SK-N-SH treated with all-trans-retinoic acid at 6 μM for 48 hours (cell line): ENCODE results near the gene PRKAA1.

Experiments
- ATAC-seq: fragments of 200-7000 bp; cut with Tn5 transposase; 3 replicates; pipeline ENCODE4 v1.9.1; 2020; ENCODE audit warnings: mild to moderate bottlenecking, moderate library complexity
- ARNTL ChIP-seq: fragments of 450-650 bp; formaldehyde crosslinking; IDR thresholded peaks from 2 replicates; pipeline ENCODE4 v1.5.0; 2020; ENCODE audit warnings: low read depth, mild to moderate bottlenecking, moderate library complexity, borderline replicate concordance
- BACH2 ChIP-seq: fragments of 250-450 bp; sonication (Bioruptor Pico); IDR thresholded peaks from 2 replicates; pipeline ENCODE4 v1.9.0; 2021; ENCODE audit warnings: mild to moderate bottlenecking, borderline replicate concordance
- CSDC2 ChIP-seq: fragments of 250-450 bp; sonication (Bioruptor Pico); IDR thresholded peaks from 2 replicates; pipeline ENCODE4 v1.5.0; 2020; ENCODE audit warnings: mild to moderate bottlenecking, moderate library complexity
- ESRRG ChIP-seq: fragments of 250-450 bp; sonication (Bioruptor Pico); IDR thresholded peaks from 2 replicates; pipeline ENCODE4 v1.6.1; 2021; ENCODE audit warnings: mild to moderate bottlenecking
- ISL1 ChIP-seq: fragments of 250-450 bp; sonication (Bioruptor Pico); IDR thresholded peaks from 2 replicates; pipeline ENCODE4 v2.1.2; 2022; ENCODE audit warnings: mild to moderate bottlenecking, moderate library complexity
- OSR1 ChIP-seq: fragments of 250-450 bp; sonication (Bioruptor Pico); IDR thresholded peaks from 2 replicates; pipeline ENCODE4 v1.8.0; 2022; ENCODE audit warnings: moderate library complexity, mild to moderate bottlenecking, inconsistent platforms
- PPARA ChIP-seq: fragments of 250-450 bp; sonication (Bioruptor Pico); IDR thresholded peaks from 2 replicates; pipeline ENCODE4 v1.5.0; 2020; ENCODE audit warnings: mild to moderate bottlenecking, borderline replicate concordance
- SNAI2 ChIP-seq: fragments of 250-450 bp; sonication (Bioruptor Pico); IDR thresholded peaks from 2 replicates; pipeline ENCODE4 v1.5.0; 2020; ENCODE audit warnings: mild to moderate bottlenecking, moderate library complexity
- TCF4 ChIP-seq: fragments of 250-450 bp; sonication (Bioruptor Pico); IDR thresholded peaks from 2 replicates; pipeline ENCODE4 v1.8.0; 2021; ENCODE audit warnings: mild to moderate bottlenecking, moderate library complexity, borderline replicate concordance
- TOX ChIP-seq: fragments of 250-450 bp; sonication (Bioruptor Pico); IDR thresholded peaks from 2 replicates; pipeline ENCODE4 v1.8.0; 2021; ENCODE audit warnings: mild to moderate bottlenecking, moderate library complexity, borderline replicate concordance
- ZFP3 ChIP-seq: fragments of 250-450 bp; sonication (Bioruptor Pico); IDR thresholded peaks from 2 replicates; pipeline ENCODE4 v1.5.0; 2020; ENCODE audit warnings: mild to moderate bottlenecking, moderate library complexity
- ZFP30 ChIP-seq: fragments of 450-650 bp; formaldehyde crosslinking; IDR thresholded peaks from 2 replicates; pipeline ENCODE4 v1.5.0; 2022; ENCODE audit warnings: mild to moderate bottlenecking, moderate library complexity
- ZNF565 ChIP-seq: fragments of 450-650 bp; formaldehyde crosslinking; conservative IDR thresholded peaks from 2 replicates; pipeline ENCODE4 v1.5.0; 2020; ENCODE audit warnings: low read depth, mild to moderate bottlenecking, moderate library complexity
- ZNF70 ChIP-seq: fragments of 450-650 bp; formaldehyde crosslinking; IDR thresholded peaks from 2 replicates; pipeline ENCODE4 v1.5.0; 2020; ENCODE audit warnings: mild to moderate bottlenecking, moderate library complexity
- ZNF8 ChIP-seq: fragments of 450-650 bp; formaldehyde crosslinking; IDR thresholded peaks from 2 replicates; pipeline ENCODE4 v1.5.0; 2020; ENCODE audit warnings: mild to moderate bottlenecking, moderate library complexity
- TF ChIP-seq, protein P1 (sequence below): fragments of 250-450 bp; sonication (Bioruptor Pico); IDR thresholded peaks from 2 replicates; pipeline ENCODE4 v1.8.0; 2020; ENCODE audit warnings: mild to moderate bottlenecking, moderate library complexity, borderline replicate concordance
- TF ChIP-seq, protein P2 (sequence below): fragments of 250-450 bp; sonication (Bioruptor Pico); IDR thresholded peaks from 2 replicates; pipeline ENCODE4 v1.8.0; 2021; ENCODE audit warnings: low read depth, mild to moderate bottlenecking, moderate library complexity, borderline replicate concordance
- TF ChIP-seq, protein P3 (sequence below): fragments of 250-450 bp; sonication (Bioruptor Pico); IDR thresholded peaks from 2 replicates; pipeline ENCODE4 v1.5.1; 2021; ENCODE audit warnings: mild to moderate bottlenecking, moderate library complexity
- TF ChIP-seq, protein P4 (sequence below): fragments of 250-450 bp; sonication (Bioruptor Pico); IDR thresholded peaks from 2 replicates; pipeline ENCODE4 v1.5.0; 2020; ENCODE audit warnings: mild to moderate bottlenecking, moderate library complexity
- TF ChIP-seq, protein P5 (sequence below): fragments of 250-450 bp; sonication (Bioruptor Pico); IDR thresholded peaks from 2 replicates; pipeline ENCODE4 v1.5.1; 2020; ENCODE audit warnings: low read depth, mild to moderate bottlenecking, moderate library complexity

Gene PRKAA1

DNA sequence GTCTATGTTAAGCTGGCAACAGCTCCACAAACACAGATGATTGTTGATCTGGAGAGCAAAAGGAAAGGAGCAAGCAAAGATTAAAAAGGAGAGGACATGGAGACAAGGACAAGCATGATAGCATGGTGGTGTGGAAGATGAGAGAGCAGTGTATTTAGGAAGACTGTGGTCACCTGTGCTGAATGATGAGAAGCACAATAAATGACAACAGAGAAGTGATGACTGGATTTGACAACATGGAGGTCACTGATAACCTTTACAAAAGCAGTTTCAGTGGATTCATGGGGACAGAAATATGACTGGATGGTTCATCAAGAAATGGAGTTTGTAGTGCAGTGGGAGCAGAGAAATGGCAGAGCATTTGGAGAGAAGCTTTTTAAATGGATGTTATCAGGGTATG, 62.6 kb downstream of the PRKAA1 start:
- TF ChIP-seq, protein P1, sequence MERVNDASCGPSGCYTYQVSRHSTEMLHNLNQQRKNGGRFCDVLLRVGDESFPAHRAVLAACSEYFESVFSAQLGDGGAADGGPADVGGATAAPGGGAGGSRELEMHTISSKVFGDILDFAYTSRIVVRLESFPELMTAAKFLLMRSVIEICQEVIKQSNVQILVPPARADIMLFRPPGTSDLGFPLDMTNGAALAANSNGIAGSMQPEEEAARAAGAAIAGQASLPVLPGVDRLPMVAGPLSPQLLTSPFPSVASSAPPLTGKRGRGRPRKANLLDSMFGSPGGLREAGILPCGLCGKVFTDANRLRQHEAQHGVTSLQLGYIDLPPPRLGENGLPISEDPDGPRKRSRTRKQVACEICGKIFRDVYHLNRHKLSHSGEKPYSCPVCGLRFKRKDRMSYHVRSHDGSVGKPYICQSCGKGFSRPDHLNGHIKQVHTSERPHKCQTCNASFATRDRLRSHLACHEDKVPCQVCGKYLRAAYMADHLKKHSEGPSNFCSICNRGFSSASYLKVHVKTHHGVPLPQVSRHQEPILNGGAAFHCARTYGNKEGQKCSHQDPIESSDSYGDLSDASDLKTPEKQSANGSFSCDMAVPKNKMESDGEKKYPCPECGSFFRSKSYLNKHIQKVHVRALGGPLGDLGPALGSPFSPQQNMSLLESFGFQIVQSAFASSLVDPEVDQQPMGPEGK (CRISPR knock-in tag): no peak
- TF ChIP-seq, protein P2, sequence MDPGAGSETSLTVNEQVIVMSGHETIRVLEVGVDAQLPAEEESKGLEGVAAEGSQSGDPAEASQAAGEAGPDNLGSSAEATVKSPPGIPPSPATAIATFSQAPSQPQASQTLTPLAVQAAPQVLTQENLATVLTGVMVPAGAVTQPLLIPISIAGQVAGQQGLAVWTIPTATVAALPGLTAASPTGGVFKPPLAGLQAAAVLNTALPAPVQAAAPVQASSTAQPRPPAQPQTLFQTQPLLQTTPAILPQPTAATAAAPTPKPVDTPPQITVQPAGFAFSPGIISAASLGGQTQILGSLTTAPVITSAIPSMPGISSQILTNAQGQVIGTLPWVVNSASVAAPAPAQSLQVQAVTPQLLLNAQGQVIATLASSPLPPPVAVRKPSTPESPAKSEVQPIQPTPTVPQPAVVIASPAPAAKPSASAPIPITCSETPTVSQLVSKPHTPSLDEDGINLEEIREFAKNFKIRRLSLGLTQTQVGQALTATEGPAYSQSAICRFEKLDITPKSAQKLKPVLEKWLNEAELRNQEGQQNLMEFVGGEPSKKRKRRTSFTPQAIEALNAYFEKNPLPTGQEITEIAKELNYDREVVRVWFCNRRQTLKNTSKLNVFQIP: no peak
- TF ChIP-seq CSDC2 (CRISPR knock-in tag) (no peak), ZNF565 (no peak), TOX (CRISPR knock-in tag) (no peak), ESRRG (no peak), ISL1 (CRISPR knock-in tag) (no peak)

DNA sequence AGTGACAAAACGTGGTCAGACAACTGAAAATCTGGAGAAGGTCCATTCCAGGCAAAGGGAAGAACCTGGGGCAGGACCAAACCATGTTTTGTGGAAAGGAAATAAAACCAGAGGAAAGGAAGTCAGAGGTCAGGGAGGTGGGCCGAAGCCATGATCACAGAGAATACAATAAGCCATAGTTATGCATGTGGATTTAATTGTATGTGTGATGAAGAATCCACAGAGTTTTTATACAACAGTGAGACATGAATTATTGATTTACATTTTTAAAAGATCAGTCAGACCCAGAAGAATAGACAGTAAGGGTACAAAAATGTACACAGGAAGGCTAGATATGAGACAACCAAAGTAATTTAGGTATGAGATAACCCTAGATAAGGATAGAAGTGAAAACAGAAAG, 63.2 kb downstream of the PRKAA1 start:
- peak; percentile 41; the same call in 2 of the 3 replicates for ATAC-seq
- TF ChIP-seq TCF4 (CRISPR knock-in tag): no peak
- no peak for TF ChIP-seq ZFP30
- TF ChIP-seq CSDC2 (CRISPR knock-in tag): no peak
- no peak for TF ChIP-seq ZFP3
- TF ChIP-seq, protein P2: no peak
- TF ChIP-seq, protein P3, sequence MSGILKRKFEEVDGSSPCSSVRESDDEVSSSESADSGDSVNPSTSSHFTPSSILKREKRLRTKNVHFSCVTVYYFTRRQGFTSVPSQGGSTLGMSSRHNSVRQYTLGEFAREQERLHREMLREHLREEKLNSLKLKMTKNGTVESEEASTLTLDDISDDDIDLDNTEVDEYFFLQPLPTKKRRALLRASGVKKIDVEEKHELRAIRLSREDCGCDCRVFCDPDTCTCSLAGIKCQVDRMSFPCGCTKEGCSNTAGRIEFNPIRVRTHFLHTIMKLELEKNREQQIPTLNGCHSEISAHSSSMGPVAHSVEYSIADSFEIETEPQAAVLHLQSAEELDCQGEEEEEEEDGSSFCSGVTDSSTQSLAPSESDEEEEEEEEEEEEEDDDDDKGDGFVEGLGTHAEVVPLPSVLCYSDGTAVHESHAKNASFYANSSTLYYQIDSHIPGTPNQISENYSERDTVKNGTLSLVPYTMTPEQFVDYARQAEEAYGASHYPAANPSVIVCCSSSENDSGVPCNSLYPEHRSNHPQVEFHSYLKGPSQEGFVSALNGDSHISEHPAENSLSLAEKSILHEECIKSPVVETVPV (CRISPR knock-in tag): no peak
- TF ChIP-seq ZNF70: no peak
- TF ChIP-seq ZNF565: no peak
- TF ChIP-seq, protein P4, sequence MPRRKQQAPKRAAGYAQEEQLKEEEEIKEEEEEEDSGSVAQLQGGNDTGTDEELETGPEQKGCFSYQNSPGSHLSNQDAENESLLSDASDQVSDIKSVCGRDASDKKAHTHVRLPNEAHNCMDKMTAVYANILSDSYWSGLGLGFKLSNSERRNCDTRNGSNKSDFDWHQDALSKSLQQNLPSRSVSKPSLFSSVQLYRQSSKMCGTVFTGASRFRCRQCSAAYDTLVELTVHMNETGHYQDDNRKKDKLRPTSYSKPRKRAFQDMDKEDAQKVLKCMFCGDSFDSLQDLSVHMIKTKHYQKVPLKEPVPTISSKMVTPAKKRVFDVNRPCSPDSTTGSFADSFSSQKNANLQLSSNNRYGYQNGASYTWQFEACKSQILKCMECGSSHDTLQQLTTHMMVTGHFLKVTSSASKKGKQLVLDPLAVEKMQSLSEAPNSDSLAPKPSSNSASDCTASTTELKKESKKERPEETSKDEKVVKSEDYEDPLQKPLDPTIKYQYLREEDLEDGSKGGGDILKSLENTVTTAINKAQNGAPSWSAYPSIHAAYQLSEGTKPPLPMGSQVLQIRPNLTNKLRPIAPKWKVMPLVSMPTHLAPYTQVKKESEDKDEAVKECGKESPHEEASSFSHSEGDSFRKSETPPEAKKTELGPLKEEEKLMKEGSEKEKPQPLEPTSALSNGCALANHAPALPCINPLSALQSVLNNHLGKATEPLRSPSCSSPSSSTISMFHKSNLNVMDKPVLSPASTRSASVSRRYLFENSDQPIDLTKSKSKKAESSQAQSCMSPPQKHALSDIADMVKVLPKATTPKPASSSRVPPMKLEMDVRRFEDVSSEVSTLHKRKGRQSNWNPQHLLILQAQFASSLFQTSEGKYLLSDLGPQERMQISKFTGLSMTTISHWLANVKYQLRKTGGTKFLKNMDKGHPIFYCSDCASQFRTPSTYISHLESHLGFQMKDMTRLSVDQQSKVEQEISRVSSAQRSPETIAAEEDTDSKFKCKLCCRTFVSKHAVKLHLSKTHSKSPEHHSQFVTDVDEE (CRISPR knock-in tag): no peak
- TF ChIP-seq BACH2 (CRISPR knock-in tag): no peak
- no peak for TF ChIP-seq ESRRG
- TF ChIP-seq, protein P1 (CRISPR knock-in tag): no peak
- TF ChIP-seq OSR1 (CRISPR knock-in tag): no peak
- TF ChIP-seq, protein P5, sequence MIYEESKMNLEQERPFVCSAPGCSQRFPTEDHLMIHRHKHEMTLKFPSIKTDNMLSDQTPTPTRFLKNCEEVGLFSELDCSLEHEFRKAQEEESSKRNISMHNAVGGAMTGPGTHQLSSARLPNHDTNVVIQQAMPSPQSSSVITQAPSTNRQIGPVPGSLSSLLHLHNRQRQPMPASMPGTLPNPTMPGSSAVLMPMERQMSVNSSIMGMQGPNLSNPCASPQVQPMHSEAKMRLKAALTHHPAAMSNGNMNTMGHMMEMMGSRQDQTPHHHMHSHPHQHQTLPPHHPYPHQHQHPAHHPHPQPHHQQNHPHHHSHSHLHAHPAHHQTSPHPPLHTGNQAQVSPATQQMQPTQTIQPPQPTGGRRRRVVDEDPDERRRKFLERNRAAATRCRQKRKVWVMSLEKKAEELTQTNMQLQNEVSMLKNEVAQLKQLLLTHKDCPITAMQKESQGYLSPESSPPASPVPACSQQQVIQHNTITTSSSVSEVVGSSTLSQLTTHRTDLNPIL: no peak
- TF ChIP-seq PPARA (CRISPR knock-in tag): no peak
- no peak for TF ChIP-seq ARNTL (CRISPR knock-in tag)
- no peak for TF ChIP-seq TOX (CRISPR knock-in tag)
- no peak for TF ChIP-seq SNAI2
- no peak for TF ChIP-seq ZNF8

More for the DNA sequence above, 62.6 kb downstream of the PRKAA1 start:
- ATAC-seq: no peak
